Thyroid gland (tissue), 4 donors: ENCODE data around the gene ATP4A.

Experiments used
- CTCF ChIP-seq, 6 experiments: fragments of 200-600 bp in 3 of 6; fragments of 450-650 bp in 3 of 6; sonication (generic) in 3 of 6; IDR thresholded peaks; one replicate each; pipeline ENCODE4 v1.5.1; 2016 to 2019; ENCODE audit warnings: antibody characterized with exemption in 6 of 6, mild to moderate bottlenecking in 2 of 6, inconsistent platforms in 1 of 6, moderate library complexity in 1 of 6
- POLR2A ChIP-seq, 2 donors: fragments of 450-650 bp; IDR thresholded peaks; one replicate each; pipeline ENCODE4 v1.6.1; 2017; ENCODE audit warnings: antibody characterized with exemption in 2 of 2, mild to moderate bottlenecking in 2 of 2, moderate library complexity in 1 of 2

GRCh38 chr19:35559781-35560180, 3.7 kb downstream of the ATP4A start:
- TF ChIP-seq CTCF (IDR thresholded peaks at IDR 0.05), result no peak
- TF ChIP-seq POLR2A (IDR thresholded peaks at IDR 0.05), result no peak
